Measurements from ENCODE around the gene TOMM34.

Gene TOMM34

GRCh38 chr20:44960103-44960852 is at the start of gene TOMM34:
Gene TOMM34 (minus strand): TSS chr20:44960397. CDS start chr20:44960333, 64 bp downstream.
- peaks cover 21% of the 10 kb centered on the region for H3K36me3 Mint-ChIP-seq
- H3K27me3 Mint-ChIP-seq = no peaks in the 10 kb centered on the region
- peak within 1 kb of the TSS; percentile 100 for H3K27ac Mint-ChIP-seq
- peak within 1 kb of the TSS; percentile 96 for H3K4me3 Mint-ChIP-seq
- H3K4me1 Mint-ChIP-seq = peaks cover 68% of the 10 kb centered on the region
- no peaks in the 10 kb centered on the region for H3K9me3 Mint-ChIP-seq

GRCh38 chr20:45008521-45009049 is 48.4 kb upstream of the TOMM34 start:
- H3K9me3 Mint-ChIP-seq = no peaks in the 10 kb centered on the region
- H3K36me3 Mint-ChIP-seq = peaks cover 20% of the 10 kb centered on the region
- H3K27ac Mint-ChIP-seq = peak overlapping the region; percentile 57
- H3K27me3 Mint-ChIP-seq = no peaks in the 10 kb centered on the region
- H3K4me1 Mint-ChIP-seq = peaks cover 70% of the 10 kb centered on the region
- H3K4me3 Mint-ChIP-seq = peak overlapping the region; percentile 20

- Mint-ChIP-seq H3K36me3 (peaks cover 43% of the 10 kb centered on the region), H3K4me3 (peak overlapping the region; percentile 49), H3K9me3 (no peaks in the 10 kb centered on the region), H3K4me1 (peaks cover 80% of the 10 kb centered on the region), H3K27me3 (no peaks in the 10 kb centered on the region), H3K27ac (peak overlapping the region; percentile 97)
These were observed 37.5 kb upstream of the TOMM34 start for GRCh38 chr20:44997668-44998067.

- H3K4me1 Mint-ChIP-seq = peaks cover 84% of the 10 kb centered on the region
These were observed 37.0 kb upstream of the TOMM34 start for GRCh38 chr20:44997171-44997570.

GRCh38 chr20:44993343-44993742 is 33.1 kb upstream of the TOMM34 start:
- no peaks in the 10 kb centered on the region for H3K27me3 Mint-ChIP-seq
- peaks cover 91% of the 10 kb centered on the region for H3K4me1 Mint-ChIP-seq
- H3K4me3 Mint-ChIP-seq = peak overlapping the region; percentile 79
- peaks cover 39% of the 10 kb centered on the region for H3K36me3 Mint-ChIP-seq
- no peaks in the 10 kb centered on the region for H3K9me3 Mint-ChIP-seq
- peak overlapping the region; percentile 83 for H3K27ac Mint-ChIP-seq

More at GRCh38 chr20:44997171-44997570, 37.0 kb upstream of the TOMM34 start:
- Mint-ChIP-seq H3K27ac (peak overlapping the region; percentile 97), H3K27me3 (no peaks in the 10 kb centered on the region), H3K4me3 (no peak overlapping the region), H3K36me3 (peaks cover 43% of the 10 kb centered on the region), H3K9me3 (no peaks in the 10 kb centered on the region)

- Mint-ChIP-seq H3K9me3 (no peaks in the 10 kb centered on the region), H3K27ac (peak overlapping the region; percentile 97), H3K36me3 (peaks cover 38% of the 10 kb centered on the region), H3K4me1 (peaks cover 84% of the 10 kb centered on the region), H3K27me3 (no peaks in the 10 kb centered on the region), H3K4me3 (peak overlapping the region; percentile 88)
These were observed 30.8 kb upstream of the TOMM34 start for GRCh38 chr20:44990957-44991356.

- Mint-ChIP-seq H3K27ac (peak overlapping the region; percentile 97), H3K4me3 (peak overlapping the region; percentile 88), H3K4me1 (peaks cover 85% of the 10 kb centered on the region), H3K9me3 (no peaks in the 10 kb centered on the region), H3K27me3 (no peaks in the 10 kb centered on the region), H3K36me3 (peaks cover 37% of the 10 kb centered on the region)
These were observed 30.2 kb upstream of the TOMM34 start for GRCh38 chr20:44990425-44990824.

- peaks cover 78% of the 10 kb centered on the region for H3K4me1 Mint-ChIP-seq
- H3K9me3 Mint-ChIP-seq = no peaks in the 10 kb centered on the region
- peaks cover 35% of the 10 kb centered on the region for H3K36me3 Mint-ChIP-seq
- H3K27ac Mint-ChIP-seq = peak overlapping the region; percentile 74
- H3K4me3 Mint-ChIP-seq = peak overlapping the region; percentile 20
- H3K27me3 Mint-ChIP-seq = no peaks in the 10 kb centered on the region
These were observed 28.5 kb upstream of the TOMM34 start for GRCh38 chr20:44988631-44989171.

- H3K36me3 Mint-ChIP-seq = peaks cover 38% of the 10 kb centered on the region
- peaks cover 82% of the 10 kb centered on the region for H3K4me1 Mint-ChIP-seq
- H3K4me3 Mint-ChIP-seq = peak overlapping the region; percentile 45
- H3K27ac Mint-ChIP-seq = peak overlapping the region; percentile 90
- no peaks in the 10 kb centered on the region for H3K9me3 Mint-ChIP-seq
- H3K27me3 Mint-ChIP-seq = no peaks in the 10 kb centered on the region
These were observed 23.0 kb upstream of the TOMM34 start for GRCh38 chr20:44983093-44983674.

- peaks cover 87% of the 10 kb centered on the region for H3K4me1 Mint-ChIP-seq
- H3K4me3 Mint-ChIP-seq = peak overlapping the region; percentile 45
- no peaks in the 10 kb centered on the region for H3K27me3 Mint-ChIP-seq
- H3K36me3 Mint-ChIP-seq = peaks cover 41% of the 10 kb centered on the region
- no peaks in the 10 kb centered on the region for H3K9me3 Mint-ChIP-seq
- H3K27ac Mint-ChIP-seq = peak overlapping the region; percentile 90
These were observed 21.7 kb upstream of the TOMM34 start for GRCh38 chr20:44981736-44982406.

GRCh38 chr20:44979090-44979621 is 19.0 kb upstream of the TOMM34 start:
- Mint-ChIP-seq H3K9me3 (peaks cover 7% of the 10 kb centered on the region), H3K27ac (peak overlapping the region; percentile 98), H3K27me3 (no peaks in the 10 kb centered on the region), H3K4me3 (peak overlapping the region; percentile 86), H3K4me1 (peaks cover 95% of the 10 kb centered on the region), H3K36me3 (peaks cover 53% of the 10 kb centered on the region)

- H3K27me3 Mint-ChIP-seq = no peaks in the 10 kb centered on the region
- H3K9me3 Mint-ChIP-seq = peaks cover 7% of the 10 kb centered on the region
- H3K4me3 Mint-ChIP-seq = peak overlapping the region; percentile 65
- H3K27ac Mint-ChIP-seq = peak overlapping the region; percentile 95
- H3K36me3 Mint-ChIP-seq = peaks cover 55% of the 10 kb centered on the region
- H3K4me1 Mint-ChIP-seq = peaks cover 95% of the 10 kb centered on the region
These were observed 16.5 kb upstream of the TOMM34 start for GRCh38 chr20:44976698-44977097.

- H3K27ac Mint-ChIP-seq = peak overlapping the region; percentile 95
These were observed 12.9 kb upstream of the TOMM34 start for GRCh38 chr20:44973053-44973452.

GRCh38 chr20:44970243-44970757 is 10.1 kb upstream of the TOMM34 start:
- H3K27ac Mint-ChIP-seq = peak overlapping the region; percentile 100
- H3K27me3 Mint-ChIP-seq = no peaks in the 10 kb centered on the region
- H3K9me3 Mint-ChIP-seq = no peaks in the 10 kb centered on the region
- peak overlapping the region; percentile 95 for H3K4me3 Mint-ChIP-seq
- H3K4me1 Mint-ChIP-seq = peaks cover 70% of the 10 kb centered on the region
- peaks cover 45% of the 10 kb centered on the region for H3K36me3 Mint-ChIP-seq

More at GRCh38 chr20:44973053-44973452, 12.9 kb upstream of the TOMM34 start:
- peak overlapping the region; percentile 83 for H3K4me3 Mint-ChIP-seq
- no peaks in the 10 kb centered on the region for H3K27me3 Mint-ChIP-seq
- H3K9me3 Mint-ChIP-seq = peaks cover 7% of the 10 kb centered on the region
- peaks cover 54% of the 10 kb centered on the region for H3K36me3 Mint-ChIP-seq
- peaks cover 89% of the 10 kb centered on the region for H3K4me1 Mint-ChIP-seq

Measured in activated naive CD4-positive, alpha-beta T cell treated with anti-CD3 and anti-CD28 coated beads, Interleukin-2, amount 50 U/mL, for 24 hours (primary cell).